AG08395 (cell line): ENCODE data around the gene UGT1A9.
"Not testable (repeated sequence)": the region's sequence is repeated elsewhere in the genome, so short reads cannot be mapped to it uniquely, and the experiment has no call there.

Experiments
- DNase-seq: peaks from one replicate; pipeline ENCODE4 v3.0.0; 2012; ENCODE audit warnings: mixed read lengths, low spot score

The UGT1A9 gene

DNA sequence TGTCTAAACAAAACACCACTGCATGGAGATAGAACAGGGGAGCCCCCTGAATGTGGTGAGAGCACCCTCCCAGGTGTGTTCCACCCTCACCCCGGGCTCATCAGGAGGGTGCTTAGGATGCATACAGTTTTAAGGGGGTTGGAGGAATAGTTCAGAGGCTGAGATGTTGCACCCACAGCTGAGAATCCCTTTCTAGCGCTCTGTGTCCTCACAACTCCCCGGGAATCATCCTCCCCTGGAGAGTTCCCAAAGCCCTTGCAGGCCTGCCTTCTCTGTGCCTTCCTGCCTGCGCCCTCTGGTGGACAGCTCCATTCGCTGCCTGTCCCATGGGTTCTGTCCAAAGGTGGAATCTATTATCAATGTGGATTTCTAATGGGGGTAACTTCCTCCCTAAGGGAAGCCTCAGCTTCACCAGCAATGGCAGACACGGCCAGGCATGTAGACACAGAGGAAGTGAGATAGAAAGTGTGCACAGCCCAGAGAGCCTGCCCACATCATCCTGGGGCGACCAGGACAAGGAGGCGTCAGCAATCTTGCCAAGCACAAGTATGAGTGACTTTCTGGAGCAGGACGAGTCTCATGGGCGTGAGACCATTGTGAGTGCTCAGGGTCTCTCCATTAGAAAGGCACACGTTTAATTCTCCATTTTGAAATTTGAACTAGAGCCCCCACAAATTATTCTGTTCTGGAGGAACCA is 39.8 kb downstream of the UGT1A9 start:
- peak; percentile 74 for DNase-seq

DNA sequence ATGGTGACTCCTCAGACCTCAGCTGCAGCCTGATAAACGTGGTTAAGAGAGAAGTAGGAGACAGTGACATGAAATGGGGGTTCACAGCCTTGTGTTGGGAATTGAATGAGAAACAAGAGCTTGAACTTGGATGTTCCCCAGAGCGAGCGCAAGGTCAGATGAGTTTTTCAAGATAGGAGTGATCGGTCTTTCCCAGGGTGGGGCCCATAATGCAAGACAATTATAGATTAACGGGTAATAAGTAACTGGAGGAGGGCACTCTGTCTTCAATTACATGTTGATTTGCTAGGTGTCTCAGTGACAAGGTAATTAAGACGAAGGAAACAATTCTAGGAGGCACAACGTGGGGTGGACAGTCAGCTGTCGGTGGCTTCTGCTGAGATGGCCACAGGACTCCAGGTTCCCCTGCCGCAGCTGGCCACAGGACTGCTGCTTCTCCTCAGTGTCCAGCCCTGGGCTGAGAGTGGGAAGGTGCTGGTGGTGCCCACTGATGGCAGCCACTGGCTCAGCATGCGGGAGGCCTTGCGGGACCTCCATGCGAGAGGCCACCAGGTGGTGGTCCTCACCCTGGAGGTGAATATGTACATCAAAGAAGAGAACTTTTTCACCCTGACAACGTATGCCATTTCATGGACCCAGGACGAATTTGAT is 41.0 kb downstream of the UGT1A9 start, which contains the start of gene UGT1A5:
Gene UGT1A5, plus strand, starts transcription at position 297 of the 651 bp plus-strand sequence. Its CDS starts 85 bp downstream, at position 382.
- DNase-seq, result no peak

DNA sequence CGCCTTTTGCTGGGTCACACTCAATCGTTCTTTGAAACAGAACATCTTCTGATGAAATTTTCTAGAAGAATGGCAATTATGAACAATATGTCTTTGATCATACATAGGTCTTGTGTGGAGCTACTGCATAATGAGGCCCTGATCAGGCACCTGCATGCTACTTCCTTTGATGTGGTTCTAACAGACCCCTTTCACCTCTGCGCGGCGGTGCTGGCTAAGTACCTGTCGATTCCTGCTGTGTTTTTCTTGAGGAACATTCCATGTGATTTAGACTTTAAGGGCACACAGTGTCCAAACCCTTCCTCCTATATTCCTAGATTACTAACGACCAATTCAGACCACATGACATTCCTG is 41.5 kb downstream of the UGT1A9 start:
- no peak for DNase-seq

DNA sequence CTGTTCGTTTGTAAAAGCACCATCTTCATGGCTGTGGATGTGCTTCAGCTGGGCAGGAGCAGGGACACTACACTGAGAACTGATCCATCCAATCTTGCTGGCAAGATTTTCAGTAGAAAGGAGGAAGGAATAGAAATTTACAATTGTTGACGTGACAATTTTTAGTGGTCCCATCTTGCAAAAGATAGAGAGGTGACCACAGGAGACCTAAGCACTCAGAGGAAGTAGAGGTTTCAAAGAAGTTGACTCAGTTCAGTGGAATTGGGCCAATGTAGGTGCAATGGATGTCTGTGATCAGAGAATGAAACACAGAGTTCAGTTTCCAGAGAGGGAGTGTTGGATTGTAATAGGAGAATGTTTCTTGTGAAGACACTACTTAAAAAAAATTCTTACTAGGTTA is 42.4 kb downstream of the UGT1A9 start:
- DNase-seq, result no peak

DNA sequence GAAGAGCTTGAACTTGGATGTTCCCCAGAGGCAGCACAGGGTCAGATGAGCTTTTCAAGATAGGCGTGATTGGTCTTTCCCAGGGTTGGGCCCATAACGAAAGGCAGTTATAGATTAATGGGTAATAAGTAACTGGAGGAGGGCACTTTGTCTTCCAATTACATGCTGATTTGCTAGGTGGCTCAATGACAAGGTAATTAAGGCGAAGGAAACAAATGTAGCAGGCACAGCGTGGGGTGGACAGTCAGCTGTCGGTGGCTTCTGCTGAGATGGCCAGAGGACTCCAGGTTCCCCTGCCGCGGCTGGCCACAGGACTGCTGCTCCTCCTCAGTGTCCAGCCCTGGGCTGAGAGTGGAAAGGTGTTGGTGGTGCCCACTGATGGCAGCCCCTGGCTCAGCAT is 46.9 kb downstream of the UGT1A9 start, which contains the start of gene UGT1A4:
Gene UGT1A4, plus strand, starts transcription at position 185 of the 400 bp plus-strand sequence. Its CDS starts 85 bp downstream, at position 270.
- no peak for DNase-seq

DNA sequence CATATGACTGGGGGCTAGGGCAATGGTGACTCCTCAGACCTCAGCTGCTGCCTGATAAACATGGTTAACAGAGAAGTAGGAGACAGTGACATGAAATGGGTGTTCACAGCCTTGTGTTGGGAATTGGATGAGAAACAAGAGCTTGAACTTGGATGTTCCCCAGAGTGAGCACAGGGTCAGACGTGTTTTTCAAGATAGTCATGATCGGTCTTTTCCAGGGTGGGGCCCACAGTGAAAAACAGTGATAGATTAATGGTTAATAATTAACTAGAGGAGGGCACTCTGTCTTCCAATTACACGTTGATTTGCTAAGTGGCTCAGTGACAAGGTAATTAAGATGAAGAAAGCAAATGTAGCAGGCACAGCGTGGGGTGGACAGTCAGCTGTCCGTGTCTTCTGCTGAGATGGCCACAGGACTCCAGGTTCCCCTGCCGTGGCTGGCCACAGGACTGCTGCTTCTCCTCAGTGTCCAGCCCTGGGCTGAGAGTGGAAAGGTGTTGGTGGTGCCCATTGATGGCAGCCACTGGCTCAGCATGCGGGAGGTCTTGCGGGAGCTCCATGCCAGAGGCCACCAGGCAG is 57.1 kb downstream of the UGT1A9 start, which contains the start of gene UGT1A3:
Gene UGT1A3, plus strand, starts transcription at position 320 of the 579 bp plus-strand sequence. Its CDS starts 85 bp downstream, at position 405.
- DNase-seq, result no peak

DNA sequence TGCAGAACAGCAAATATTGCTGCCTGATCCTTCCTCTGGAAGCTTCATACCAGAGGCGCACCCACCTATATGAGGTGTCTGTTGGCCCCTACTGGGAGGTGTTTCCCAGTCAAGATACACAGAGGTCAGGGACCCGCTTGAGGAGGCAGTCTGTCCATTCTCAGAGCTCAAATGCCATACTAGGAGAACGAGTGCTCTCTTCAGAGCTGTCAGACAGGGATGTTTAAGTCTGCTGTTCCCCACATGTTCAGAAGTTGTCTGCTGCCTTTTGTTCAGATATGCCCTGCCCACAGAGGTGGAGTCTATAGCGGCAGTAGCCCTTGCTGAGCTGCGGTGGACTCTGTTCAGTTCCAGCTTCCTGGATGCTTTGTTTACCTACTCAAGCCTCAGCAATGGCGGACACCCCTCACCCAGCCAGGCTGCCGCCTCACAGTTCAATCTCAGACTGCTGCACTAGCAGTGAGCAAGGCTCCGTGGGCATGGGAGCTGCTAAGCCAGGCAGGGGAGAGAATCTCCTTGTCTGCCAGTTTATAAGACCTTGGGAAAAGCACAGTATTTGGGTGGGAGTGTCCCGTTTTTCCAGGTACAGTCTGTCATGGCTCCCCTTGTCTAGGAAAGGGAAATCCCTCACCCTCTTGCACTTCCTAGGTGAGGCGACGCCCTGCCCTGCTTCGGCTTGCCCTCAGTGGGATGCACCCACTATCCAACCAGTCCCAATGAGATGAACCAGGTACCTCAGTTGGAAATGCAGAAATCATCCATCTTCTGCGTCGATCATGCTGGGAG is 65.4 kb downstream of the UGT1A9 start:
- DNase-seq, result not testable (repeated sequence)

DNA sequence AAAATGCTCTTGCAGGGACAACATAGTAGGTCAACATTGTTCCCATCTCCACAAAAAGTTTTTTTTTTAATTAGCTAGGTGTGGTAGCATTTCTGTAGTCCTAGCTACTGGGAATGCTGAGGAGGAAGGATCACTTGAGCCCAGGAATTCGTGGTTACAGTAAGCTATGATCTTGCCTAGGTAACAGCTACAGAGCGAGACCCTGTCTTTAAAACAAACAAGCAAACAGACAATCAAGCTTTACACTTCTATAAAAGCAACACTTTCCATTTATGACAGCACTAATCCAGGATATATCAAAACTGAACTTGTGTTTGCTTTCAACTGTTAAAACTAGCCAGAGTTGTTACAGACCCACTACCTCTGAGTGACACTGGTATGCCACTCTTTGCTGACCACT is 69.2 kb downstream of the UGT1A9 start:
- DNase-seq, result no peak

DNA sequence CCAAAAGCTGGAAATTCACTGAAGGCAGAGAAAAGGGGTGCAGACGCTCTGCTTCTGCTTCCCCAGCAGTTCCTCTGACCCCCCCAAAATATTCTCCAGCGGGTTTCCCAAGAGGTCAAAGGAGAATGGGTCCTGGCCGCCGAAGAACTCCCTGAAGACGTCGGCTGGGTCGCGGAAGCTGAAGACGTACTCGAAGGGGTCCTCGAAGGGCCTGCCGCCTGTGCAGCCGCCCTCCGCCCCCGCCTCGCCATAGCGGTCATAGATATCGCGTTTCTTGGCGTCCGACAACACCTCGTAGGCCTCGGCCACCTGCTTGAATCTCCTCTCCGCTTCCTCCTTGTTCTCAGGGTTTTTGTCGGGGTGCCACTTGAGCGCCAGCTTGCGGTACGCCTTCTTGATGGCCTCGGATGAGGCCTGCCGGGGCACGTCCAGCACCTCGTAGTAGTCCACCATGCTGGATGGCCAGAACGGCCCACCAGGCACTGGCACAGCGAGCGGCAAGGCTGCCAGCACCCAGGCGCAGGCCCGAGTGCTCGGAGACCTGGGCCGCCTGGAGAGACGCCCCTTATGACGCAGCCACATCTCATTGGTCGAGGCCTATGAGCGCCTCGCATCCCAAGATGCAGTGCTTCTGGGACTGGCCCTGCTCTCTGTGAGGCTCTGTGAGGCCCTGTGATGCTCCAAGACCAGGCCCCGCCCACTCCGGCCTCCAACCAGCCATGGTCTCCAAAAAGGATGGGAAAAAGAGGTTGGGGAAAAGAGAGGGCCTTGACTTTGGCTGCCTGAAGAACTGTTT is 72.0 kb downstream of the UGT1A9 start:
- DNase-seq, result no peak

DNA sequence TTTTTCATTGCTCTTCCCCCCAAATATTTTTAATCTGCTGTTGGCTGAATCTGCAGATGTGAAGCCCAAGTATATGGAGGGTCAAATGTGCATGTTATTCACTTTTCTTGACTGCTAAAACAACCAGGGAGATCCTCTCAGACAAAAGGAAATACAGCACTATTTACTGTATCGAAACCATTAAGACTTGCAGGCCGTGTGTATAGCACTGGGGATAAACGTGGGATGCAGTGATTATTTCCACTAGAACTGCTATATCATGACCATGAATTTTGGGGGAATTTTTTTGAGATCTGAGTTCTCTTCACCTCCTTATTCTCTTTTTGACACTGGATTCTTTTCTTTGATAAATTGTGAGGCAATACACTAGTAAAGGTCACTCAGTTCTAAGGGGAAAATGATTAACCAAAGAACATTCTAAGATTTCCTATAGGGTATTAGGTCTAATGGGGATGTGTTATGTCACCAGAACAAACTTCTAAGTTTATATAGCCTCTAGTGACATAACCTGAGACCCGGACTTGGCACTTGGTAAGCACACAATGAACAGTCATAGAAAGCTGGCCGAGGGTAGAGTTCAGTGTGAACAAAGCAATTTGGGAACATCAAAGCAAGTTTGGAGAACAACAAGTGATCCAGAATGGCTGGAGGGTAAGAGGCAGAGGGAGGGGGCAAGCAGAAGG is 73.5 kb downstream of the UGT1A9 start:
- no peak for DNase-seq

DNA sequence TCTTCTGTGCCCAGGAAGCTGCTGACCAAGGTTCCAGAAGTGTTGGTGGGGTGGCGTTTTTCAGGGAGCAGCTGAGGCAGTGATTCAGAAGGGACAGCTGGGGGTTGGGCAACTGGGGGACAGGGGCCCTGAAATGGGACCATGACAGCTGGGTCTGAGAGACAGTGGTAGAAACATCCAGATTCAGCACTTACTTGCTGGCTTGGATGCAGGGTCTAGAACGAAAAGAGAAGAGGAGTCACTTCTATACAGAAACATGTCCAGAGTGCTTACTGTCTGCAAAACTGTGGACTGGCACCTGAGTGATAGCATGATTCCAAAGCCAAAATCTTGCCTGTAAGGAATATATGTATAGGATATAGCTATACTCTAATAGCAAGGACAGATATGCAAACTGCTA is 74.1 kb downstream of the UGT1A9 start:
- not testable (repeated sequence) for DNase-seq

DNA sequence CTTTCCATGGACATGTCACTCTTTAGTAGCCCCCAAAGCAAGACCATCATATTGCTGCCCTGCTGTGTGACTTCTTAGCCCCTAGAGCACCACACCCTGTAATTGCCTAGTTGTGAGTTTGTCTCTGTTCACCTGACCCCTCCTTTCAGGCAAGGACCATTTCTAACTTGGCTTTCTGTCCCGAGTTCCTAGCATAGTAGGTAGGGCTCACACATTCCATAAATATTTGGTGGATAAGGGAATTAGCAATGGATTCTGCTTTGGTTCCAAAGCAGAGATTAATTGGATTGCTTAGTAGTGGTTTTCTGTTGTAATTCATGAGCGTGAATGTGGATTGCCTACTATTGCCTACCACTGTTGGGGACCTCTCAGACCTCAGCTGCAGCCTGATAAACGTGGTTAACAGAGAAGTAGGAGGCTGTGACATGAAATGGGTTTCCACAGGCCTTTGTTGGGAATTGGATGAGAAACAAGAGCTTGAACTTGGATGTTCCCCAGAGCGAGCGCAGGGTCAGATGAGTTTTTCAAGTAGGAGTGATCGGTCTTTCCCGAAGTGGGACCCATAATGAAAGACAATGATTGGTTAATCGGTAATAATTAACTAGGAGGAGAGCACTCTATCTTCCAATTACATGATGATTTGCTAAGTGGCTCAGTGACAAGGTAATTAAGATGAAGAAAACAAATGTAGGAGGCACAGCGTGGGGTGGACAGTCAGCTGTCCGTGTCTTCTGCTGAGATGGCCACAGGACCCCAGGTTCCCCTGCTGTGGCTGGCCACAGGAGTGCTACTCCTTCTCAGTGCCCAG is 75.0 kb downstream of the UGT1A9 start:
- DNase-seq, result no peak

DNA sequence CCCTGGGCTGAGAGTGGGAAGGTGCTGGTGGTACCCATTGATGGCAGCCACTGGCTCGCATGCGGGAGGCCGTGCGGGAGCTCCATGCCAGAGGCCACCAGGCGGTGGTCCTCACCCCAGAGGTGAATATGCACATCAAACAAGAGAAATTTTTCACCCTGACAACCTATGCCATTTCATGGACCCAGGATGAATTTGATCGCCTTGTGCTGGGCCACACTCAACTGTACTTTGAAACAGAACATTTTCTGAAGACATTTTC is 75.5 kb downstream of the UGT1A9 start:
- no peak for DNase-seq

DNA sequence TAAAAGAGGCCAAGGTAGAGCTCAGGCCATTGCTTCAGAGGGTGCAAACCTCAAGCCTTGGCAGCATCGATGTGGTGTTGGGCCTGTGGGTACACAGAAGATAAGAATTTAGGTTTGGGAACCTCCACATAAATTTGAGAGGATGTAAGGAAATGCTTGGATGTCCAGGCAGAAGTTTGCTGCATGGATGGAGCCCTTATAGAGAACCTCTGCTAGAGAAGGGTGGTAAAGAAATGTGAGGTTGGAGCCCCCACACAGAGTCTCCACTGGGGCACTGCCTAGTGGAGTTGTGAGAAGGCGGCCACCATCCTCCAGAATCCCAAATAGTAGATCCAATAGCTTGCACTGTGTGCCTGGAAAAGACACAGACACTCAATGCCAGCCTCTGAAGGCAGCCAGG is 79.0 kb downstream of the UGT1A9 start:
- not testable (repeated sequence) for DNase-seq

DNA sequence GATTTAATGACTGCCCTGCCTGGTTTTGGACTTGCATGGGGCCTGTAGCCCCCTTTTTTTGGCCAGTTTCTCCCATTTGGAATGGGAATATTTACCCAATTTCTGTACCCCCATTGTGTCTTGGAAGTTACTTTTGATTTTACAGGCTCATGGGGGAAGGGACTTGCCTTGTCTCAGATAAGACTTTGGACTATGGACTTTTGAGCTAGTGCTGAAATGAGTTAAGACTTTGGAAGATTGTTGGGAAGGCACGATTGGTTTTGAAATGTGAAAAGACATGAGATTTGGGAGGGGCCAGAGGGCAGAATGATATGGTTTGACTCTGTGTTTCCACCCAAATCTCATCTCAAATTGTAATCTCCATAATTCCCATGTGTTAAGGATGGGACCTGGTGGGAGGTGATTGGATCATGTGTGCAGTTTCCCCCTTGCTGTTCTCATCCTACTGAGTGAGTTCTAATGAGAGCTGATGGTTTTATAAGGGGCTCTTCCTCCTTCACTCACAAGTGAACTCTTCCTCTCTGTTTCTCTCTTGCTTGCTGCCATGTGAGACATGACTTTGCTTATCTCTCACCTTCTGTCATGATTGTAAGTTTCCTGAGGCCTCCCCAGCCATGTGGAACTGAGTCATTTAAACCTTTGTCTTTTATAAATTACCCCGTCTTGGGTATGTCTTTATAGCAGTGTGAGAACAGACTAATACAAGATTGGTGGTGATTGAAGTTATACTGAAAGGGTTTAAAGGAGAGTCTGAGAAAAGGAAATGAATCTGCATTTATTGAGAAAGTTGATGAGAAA is 79.7 kb downstream of the UGT1A9 start:
- not testable (repeated sequence) for DNase-seq

DNA sequence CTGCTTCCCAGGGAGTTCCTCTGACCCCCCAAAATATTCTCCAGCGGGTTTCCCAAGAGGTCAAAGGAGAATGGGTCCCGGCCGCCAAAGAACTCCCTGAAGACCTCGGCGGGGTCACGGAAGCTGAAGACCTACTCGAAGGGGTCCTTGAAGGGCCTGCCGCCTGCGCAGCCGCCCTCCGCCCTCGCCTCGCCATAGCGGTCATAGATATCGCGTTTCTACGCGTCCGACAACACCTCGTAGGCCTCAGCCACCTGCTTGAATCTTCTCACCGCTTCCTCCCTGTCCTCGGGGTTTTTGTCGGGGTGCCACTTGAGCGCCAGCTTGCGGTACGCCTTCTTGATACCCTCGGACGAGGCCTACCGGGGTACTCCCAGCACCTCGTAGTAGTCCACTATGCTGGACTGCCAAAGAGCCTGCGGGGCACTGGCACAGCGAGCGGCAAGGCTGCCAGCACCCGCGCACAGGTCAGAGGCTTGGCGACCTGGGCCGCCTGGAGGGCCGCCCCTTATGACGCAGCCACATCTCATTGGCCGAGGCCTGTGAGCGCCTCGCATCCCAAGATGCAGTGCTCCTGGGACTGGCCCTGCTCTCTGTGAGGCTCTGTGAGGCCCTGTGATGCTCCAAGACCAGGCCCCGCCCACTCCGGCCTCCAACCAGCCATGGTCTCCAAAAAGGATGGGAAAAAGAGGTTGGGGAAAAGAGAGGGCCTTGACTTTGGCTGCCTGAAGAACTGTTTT is 83.3 kb downstream of the UGT1A9 start:
- DNase-seq, result no peak

DNA sequence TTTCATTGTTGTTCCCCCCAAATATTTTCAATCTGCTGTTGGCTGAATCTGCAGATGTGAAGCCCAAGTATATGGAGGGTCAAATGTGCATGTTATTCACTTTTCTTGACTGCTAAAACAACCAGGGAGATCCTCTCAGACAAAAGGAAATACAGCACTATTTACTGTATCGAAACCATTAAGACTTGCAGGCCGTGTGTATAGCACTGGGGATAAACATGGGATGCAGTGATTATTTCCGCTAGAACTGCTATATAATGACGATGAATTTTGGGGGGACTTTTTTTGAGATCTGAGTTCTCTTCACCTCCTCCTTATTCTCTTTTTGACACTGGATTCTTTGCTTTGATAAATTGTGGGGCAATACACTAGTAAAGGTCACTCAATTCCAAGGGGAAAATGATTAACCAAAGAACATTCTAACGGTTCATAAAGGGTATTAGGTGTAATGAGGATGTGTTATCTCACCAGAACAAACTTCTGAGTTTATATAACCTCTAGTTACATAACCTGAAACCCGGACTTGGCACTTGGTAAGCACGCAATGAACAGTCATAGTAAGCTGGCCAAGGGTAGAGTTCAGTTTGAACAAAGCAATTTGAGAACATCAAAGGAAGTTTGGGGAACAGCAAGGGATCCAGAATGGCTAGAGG is 84.9 kb downstream of the UGT1A9 start:
- no peak for DNase-seq

DNA sequence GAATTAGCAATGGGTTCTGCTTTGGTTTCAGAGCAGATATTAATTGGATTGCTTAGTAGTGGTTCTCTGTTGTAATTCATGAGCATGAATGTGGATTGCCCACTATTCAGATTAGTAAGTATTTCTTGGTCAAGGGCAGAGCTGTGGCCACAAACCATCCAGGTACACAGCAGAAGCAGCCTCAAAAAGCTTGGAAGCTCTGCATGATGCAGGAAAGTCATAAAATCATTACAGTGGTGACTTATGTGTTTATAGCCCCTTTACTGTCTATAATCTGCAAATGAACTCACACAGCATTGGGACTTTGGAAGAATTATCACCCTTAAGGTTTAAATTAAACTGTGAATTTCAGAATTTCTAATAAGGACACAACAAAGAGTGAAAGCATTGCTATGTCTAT is 86.4 kb downstream of the UGT1A9 start:
- no peak for DNase-seq
